ENCODE measurements around the gene MRPL42. TPM values are rescaled to one million over a fixed set of nuclear protein-coding genes. Genes with fewer than 3 reads are reported as not detected.

Gene MRPL42
- total RNA-seq, 6 experiments from 2014 or later: 66.5 to 77.6 (median 73.9) TPM

DNA sequence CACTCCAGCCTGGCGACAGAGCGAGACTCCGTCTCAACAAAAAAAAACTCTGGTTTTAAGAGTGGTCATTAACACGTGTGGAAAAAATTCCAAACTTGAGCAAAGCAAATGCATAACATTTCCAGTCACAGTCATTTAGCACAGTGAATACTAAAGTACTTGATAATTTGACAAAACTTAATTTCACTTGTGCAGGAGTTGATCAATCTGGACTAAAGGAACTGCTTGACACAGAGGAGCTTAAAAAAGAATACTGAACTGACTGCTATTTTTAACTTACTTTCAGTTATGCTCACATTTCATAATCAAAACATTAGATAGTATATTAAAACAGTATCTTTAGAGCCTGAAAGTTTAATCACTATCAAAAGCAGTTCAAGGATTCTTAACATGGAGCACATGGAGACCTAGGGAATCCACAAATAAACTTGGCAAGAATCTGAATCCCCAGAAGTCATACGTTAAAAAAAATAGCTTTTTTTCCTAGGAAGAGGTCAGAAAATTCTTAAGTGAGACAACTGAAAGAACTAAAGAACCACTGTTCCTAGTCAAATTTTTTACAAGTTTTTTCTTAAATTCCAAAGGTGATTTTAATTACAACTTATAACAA, 33.0 kb upstream of the MRPL42 start:
- Mint-ChIP-seq H3K4me1 (ENCODE audit: low read depth) (peaks cover 70% of the 10 kb centered on the region), H3K9me3 (no peaks in the 10 kb centered on the region), H3K27me3 (ENCODE audit: insufficient read depth) (no peaks in the 10 kb centered on the region; the same call in 1 of the 2 replicates), H3K27ac (no peak overlapping the region), H3K4me3 (no peak overlapping the region), H3K36me3 (ENCODE audit: low read depth) (no peaks in the 10 kb centered on the region; the same call in 1 of the 2 replicates)
- TF ChIP-seq, protein P1, sequence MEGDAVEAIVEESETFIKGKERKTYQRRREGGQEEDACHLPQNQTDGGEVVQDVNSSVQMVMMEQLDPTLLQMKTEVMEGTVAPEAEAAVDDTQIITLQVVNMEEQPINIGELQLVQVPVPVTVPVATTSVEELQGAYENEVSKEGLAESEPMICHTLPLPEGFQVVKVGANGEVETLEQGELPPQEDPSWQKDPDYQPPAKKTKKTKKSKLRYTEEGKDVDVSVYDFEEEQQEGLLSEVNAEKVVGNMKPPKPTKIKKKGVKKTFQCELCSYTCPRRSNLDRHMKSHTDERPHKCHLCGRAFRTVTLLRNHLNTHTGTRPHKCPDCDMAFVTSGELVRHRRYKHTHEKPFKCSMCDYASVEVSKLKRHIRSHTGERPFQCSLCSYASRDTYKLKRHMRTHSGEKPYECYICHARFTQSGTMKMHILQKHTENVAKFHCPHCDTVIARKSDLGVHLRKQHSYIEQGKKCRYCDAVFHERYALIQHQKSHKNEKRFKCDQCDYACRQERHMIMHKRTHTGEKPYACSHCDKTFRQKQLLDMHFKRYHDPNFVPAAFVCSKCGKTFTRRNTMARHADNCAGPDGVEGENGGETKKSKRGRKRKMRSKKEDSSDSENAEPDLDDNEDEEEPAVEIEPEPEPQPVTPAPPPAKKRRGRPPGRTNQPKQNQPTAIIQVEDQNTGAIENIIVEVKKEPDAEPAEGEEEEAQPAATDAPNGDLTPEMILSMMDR (IDR thresholded peaks at IDR 0.05): no peak
- no peak for DNase-seq

DNA sequence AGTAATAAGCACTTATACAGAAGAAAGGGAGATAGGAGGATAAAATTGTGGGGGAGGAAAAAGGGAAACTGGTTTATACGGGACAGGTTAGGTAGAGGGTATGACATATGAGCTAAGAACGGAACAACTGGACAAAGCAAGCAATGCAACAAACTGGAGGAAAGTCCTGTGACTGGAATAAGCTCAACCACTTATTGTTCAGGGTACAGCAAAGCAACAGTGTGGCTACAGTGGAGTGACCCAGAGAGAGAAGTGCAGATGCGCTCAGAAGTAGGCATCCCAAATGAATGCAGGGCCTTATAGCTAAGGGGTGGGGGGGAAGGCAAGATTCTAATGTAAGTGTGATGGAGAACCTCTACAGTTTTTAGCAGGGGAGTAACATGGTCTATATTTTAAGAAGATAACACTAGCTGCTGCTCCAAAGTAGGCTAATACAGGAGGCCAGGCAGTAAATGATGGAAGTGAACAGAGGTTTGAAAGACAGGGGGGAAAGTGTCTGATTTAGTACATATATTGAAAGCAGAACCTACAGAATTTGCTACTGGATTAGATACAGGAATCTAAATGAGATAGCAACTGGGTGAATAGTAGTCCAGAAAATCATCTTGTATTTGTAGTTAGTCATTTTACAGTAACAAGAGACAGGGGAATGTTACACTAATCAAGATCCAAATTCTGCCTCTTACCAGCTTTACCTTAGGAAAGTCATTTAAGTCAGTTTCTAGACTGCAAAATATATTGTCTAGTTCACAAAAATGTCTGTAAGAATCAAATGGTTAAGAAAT, 28.9 kb upstream of the MRPL42 start:
- peak overlapping the region; percentile 12; the same call in 1 of the 2 replicates for H3K4me3 Mint-ChIP-seq
- peaks cover 6% of the 10 kb centered on the region for H3K36me3 Mint-ChIP-seq (ENCODE audit: low read depth)
- peak overlapping the region; percentile 20 for H3K27ac Mint-ChIP-seq
- H3K9me3 Mint-ChIP-seq: no peaks in the 10 kb centered on the region
- peaks cover 5% of the 10 kb centered on the region; the same call in 1 of the 2 replicates for H3K27me3 Mint-ChIP-seq (ENCODE audit: insufficient read depth)
- DNase-seq: no peak
- H3K4me1 Mint-ChIP-seq (ENCODE audit: low read depth): peaks cover 75% of the 10 kb centered on the region
- TF ChIP-seq, protein P1 (IDR thresholded peaks at IDR 0.05): no peak

DNA sequence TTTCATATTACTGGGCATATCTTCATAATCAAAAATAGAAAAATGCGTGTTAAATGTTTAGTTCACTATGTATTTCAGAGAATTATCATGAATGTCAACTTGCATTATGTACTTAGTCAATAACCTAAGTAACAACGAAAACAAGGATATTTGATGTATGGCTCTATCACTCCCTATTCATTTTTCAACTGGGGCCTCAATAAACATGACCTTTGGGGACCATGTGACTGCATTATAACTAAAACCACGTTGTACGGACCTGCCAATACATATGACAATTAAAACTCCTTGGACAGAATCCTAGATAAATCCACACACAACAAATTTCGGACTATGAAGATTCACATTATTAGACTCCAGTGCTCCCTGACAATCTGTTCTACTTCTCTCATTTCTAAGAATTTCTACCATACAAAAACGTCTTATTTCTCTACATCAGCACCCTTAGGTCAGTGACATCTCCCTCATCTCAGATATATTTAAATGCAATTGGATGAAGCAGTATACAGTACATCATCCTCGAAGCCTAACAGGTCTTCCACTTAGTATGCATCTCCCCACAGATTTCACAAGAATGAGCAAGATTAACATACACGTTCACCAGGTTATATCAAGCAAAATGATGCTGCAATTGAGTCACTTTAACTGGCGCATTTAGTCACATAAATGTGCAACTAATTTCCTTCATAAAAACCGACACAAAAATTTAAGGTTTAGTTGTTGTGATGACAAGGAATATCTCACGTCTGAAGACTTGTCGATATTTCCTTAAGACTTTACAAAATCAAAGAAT, 27.1 kb upstream of the MRPL42 start:
- Mint-ChIP-seq H3K27me3 (ENCODE audit: insufficient read depth) (peaks cover 5% of the 10 kb centered on the region; the same call in 1 of the 2 replicates), H3K36me3 (ENCODE audit: low read depth) (peaks cover 6% of the 10 kb centered on the region), H3K4me1 (ENCODE audit: low read depth) (peaks cover 67% of the 10 kb centered on the region), H3K9me3 (no peaks in the 10 kb centered on the region), H3K4me3 (peak overlapping the region; percentile 90), H3K27ac (peak overlapping the region; percentile 95)
- DNase-seq: no peak
- TF ChIP-seq, protein P1 (IDR thresholded peaks at IDR 0.05): no peak

DNA sequence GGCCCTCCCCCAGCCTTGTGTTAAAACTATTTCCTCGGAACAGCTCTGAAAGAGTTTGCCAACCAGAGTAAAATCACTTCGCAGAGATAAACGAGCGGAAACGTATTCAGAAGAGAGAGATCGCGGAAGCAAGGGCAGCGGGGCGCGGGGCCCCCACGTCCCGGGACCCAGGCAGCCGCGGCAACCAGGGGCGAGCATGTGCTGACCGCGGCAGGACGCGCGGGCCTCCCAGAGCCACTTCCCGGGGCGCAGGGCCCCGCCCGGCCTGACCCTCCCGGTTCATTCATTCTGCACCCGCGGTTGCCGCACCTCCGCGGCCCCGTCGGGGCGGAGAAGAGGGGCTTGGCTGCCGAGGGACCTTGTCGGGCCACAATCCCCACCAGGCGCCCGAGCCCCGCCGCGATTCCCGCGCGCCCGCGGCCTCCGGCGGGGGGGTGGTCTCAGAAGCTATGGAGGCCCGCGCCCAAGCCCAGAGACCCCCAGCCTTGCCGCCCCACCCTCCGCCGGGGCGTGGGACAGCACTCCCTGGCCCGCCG, 26.2 kb upstream of the MRPL42 start:
- Mint-ChIP-seq H3K36me3 (ENCODE audit: low read depth) (peaks cover 6% of the 10 kb centered on the region), H3K27me3 (ENCODE audit: insufficient read depth) (peaks cover 5% of the 10 kb centered on the region; the same call in 1 of the 2 replicates), H3K4me3 (peak overlapping the region; percentile 90), H3K27ac (peak overlapping the region; percentile 95), H3K4me1 (ENCODE audit: low read depth) (peaks cover 58% of the 10 kb centered on the region), H3K9me3 (no peaks in the 10 kb centered on the region)
- DNase-seq: no peak
- TF ChIP-seq, protein P1 (IDR thresholded peaks at IDR 0.05): no peak

All from HFFc6 (cell line).